ENCODE results near the gene ATP10A.

- TF ChIP-seq POLR2AphosphoS5 (IDR thresholded peaks at IDR 0.05; ENCODE audit: borderline replicate concordance, low read depth, low read length) (no peak), EZH2 (IDR thresholded peaks at IDR 0.05) (no peak)
Measured at GRCh38 chr15:25733036-25733855, 129.9 kb downstream of the ATP10A start.
